Measurements from ENCODE around the gene ZNF730.

GRCh38 chr19:23160766-23161165 is 43.9 kb downstream of the ZNF730 start:
- TF ChIP-seq CTCF (conservative IDR thresholded peaks at IDR 0.05 in 1 of 2, IDR thresholded peaks at IDR 0.05 in 1 of 2; ENCODE audit: extremely low read depth in 1 of 2, insufficient read depth in 1 of 2, low read depth in 1 of 2, low read length in 2 of 2), result no peak
- TF ChIP-seq EZH2 (IDR thresholded peaks at IDR 0.05; ENCODE audit: borderline replicate concordance, low read length), result no peak

Measured in mammary epithelial cell (primary cell).